ENCODE results near the gene GNA12.

DNA sequence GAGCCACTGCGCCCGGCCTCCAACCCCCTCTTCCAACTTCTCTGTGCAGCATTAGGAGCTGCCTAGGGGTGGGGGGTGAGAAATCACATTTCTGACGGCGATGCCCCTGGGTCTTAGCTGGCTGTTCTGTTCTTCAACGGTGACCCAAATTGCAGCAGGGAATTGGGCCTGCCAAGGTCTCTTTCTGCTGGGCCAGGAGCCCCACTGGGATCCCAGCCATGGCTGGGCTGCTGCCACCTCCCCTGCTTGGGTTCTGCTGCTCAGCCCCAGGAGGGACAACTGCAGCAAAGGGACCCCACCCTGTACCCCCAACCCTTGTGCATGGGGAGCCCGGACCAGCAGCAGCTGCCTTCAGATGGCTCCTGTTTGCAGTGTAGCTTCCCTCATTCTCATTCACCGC is 43.7 kb upstream of the GNA12 start:
- TF ChIP-seq POLR2AphosphoS5 (IDR thresholded peaks at IDR 0.05; ENCODE audit: borderline replicate concordance, low read depth, low read length) (no peak), EZH2 (IDR thresholded peaks at IDR 0.05) (no peak), FOXP2 (optimal IDR thresholded peaks at IDR 0.05; ENCODE audit: control extremely low read depth, extremely low read length, insufficient read depth) (no peak)

Measured in SK-N-MC (cell line).